Thymus (tissue), 11 donors: ENCODE results near the gene BUD13. TPM values are rescaled to one million over a fixed set of nuclear protein-coding genes. Genes with fewer than 3 reads are reported as not detected.

ENCODE experiments used
- DNase-seq, 9 donors: peaks; one replicate each; pipeline ENCODE4 v3.0.0-alpha.2; 2013; ENCODE audit warnings: low spot score in 9 of 9, low read depth in 6 of 9, missing footprints in 1 of 9
- H3K27ac ChIP-seq, 2 donors: one replicate each; pipeline ENCODE4 v1.5.1; 2013; ENCODE audit warnings: control low read depth in 1 of 2, low read depth in 1 of 2, low read length in 1 of 2, mild to moderate bottlenecking in 1 of 2, moderate library complexity in 1 of 2
- H3K27me3 ChIP-seq, 2 donors: one replicate each; pipeline ENCODE4 v1.5.1; 2013; ENCODE audit warnings: low read length in 1 of 2; ENCODE audit not compliant: control insufficient read depth in 2 of 2, insufficient read depth in 1 of 2
- H3K36me3 ChIP-seq, 2 donors: one replicate each; pipeline ENCODE4 v1.5.1; 2013; ENCODE audit warnings: low read length in 1 of 2, mild to moderate bottlenecking in 1 of 2, moderate library complexity in 1 of 2; ENCODE audit not compliant: control insufficient read depth in 2 of 2, insufficient read depth in 2 of 2
- H3K4me1 ChIP-seq, 2 donors: one replicate each; pipeline ENCODE4 v1.5.1; 2013; ENCODE audit warnings: low read length in 2 of 2; ENCODE audit not compliant: control insufficient read depth in 2 of 2, insufficient read depth in 2 of 2
- H3K4me3 ChIP-seq, 2 donors: one replicate each; pipeline ENCODE4 v1.5.1; 2013; ENCODE audit warnings: low read length in 2 of 2, control low read depth in 1 of 2, mild to moderate bottlenecking in 1 of 2
- H3K9me3 ChIP-seq, 2 donors: one replicate each; pipeline ENCODE4 v1.5.1; 2013; ENCODE audit warnings: low read length in 1 of 2, mild to moderate bottlenecking in 1 of 2; ENCODE audit not compliant: control insufficient read depth in 2 of 2, insufficient read depth in 1 of 2
- WGBS: extraction: QIAGEN DNeasy Blood & Tissue Kit; methylation state at CpG from one replicate; pipeline ENCODE4 v1.1.7; 2013; 5-methylcytosine and 5-hydroxymethylcytosine counted together
- polyA plus RNA-seq: library from polyadenylated mRNA; stranded (reverse); fragments of 200-250 nt; gene quantifications from one replicate; pipeline ENCODE4 v1.2.3, GENCODE V29; 2013
- total RNA-seq: library from RNA; stranded (reverse); fragments of 120-200 nt; gene quantifications from one replicate; pipeline ENCODE4 v1.2.4, GENCODE V29; 2013
- donor health status: healthy.

BUD13 gene
- total and polyA plus RNA-seq, 2 donors, result 18.1 to 36.9 TPM

GRCh38 chr11:116740741-116741140 is 32.0 kb downstream of the BUD13 start:
- WGBS, result 67% methylated on average over 4 of the region's 4 CpGs
- Histone ChIP-seq H3K36me3 (peaks cover 0 to 6% of the 10 kb centered on the region in 2 donors), H3K27me3 (no peaks in the 10 kb centered on the region), H3K27ac (no peak overlapping the region), H3K4me1 (peaks cover 8 to 21% of the 10 kb centered on the region in 2 donors), H3K9me3 (no peaks in the 10 kb centered on the region), H3K4me3 (no peak overlapping the region)
- DNase-seq, result no peak

- peaks cover 0 to 6% of the 10 kb centered on the region in 2 donors for H3K36me3 ChIP-seq
- no peak overlapping the region for H3K27ac ChIP-seq
- H3K9me3 ChIP-seq, result no peaks in the 10 kb centered on the region
- H3K4me3 ChIP-seq, result no peak overlapping the region
- DNase-seq, result peak in 1 of 9 donors; percentile 10
- H3K4me1 ChIP-seq, result peaks cover 8 to 25% of the 10 kb centered on the region in 2 donors
- WGBS, result 96% methylated on average over 2 of the region's 2 CpGs
- H3K27me3 ChIP-seq, result no peaks in the 10 kb centered on the region
Measured at GRCh38 chr11:116738975-116739374, 33.8 kb downstream of the BUD13 start.

- WGBS, result 91% methylated on average over 3 of the region's 3 CpGs
- DNase-seq, result peak in 1 of 9 donors; percentile 26
- Histone ChIP-seq H3K4me3 (no peak overlapping the region), H3K4me1 (peaks cover 8 to 36% of the 10 kb centered on the region in 2 donors), H3K36me3 (peaks cover 0 to 4% of the 10 kb centered on the region in 2 donors), H3K9me3 (no peaks in the 10 kb centered on the region), H3K27ac (no peak overlapping the region), H3K27me3 (peaks cover 0 to 9% of the 10 kb centered on the region in 2 donors)
Measured at GRCh38 chr11:116736763-116737162, 36.0 kb downstream of the BUD13 start.

GRCh38 chr11:116733969-116734508 is 38.7 kb downstream of the BUD13 start:
- Histone ChIP-seq H3K9me3 (no peaks in the 10 kb centered on the region), H3K27ac (no peak overlapping the region), H3K36me3 (no peaks in the 10 kb centered on the region), H3K4me1 (peaks cover 8 to 29% of the 10 kb centered on the region in 2 donors), H3K4me3 (no peak overlapping the region), H3K27me3 (peaks cover 0 to 28% of the 10 kb centered on the region in 2 donors)
- 61% methylated on average over 11 of the region's 11 CpGs for WGBS
- DNase-seq, result peak in 1 of 9 donors; percentile 21

GRCh38 chr11:116733043-116733755 is 39.6 kb downstream of the BUD13 start:
- Histone ChIP-seq H3K4me3 (no peak overlapping the region), H3K4me1 (peaks cover under 1 to 20% of the 10 kb centered on the region in 2 donors), H3K27ac (no peak overlapping the region), H3K27me3 (peaks cover 0 to 28% of the 10 kb centered on the region in 2 donors), H3K36me3 (no peaks in the 10 kb centered on the region), H3K9me3 (peaks cover 0 to 1% of the 10 kb centered on the region in 2 donors)
- no peak for DNase-seq
- WGBS, result 80% methylated on average over 10 of the region's 10 CpGs

- peaks cover 0 to 28% of the 10 kb centered on the region in 2 donors for H3K27me3 ChIP-seq
- H3K9me3 ChIP-seq, result peaks cover 0 to 1% of the 10 kb centered on the region in 2 donors
- DNase-seq, result peak in 7 of 9 donors; percentile 18 to 67 (median 38)
- 45% methylated on average over 25 of the region's 25 CpGs for WGBS
- no peak overlapping the region for H3K4me3 ChIP-seq
- H3K27ac ChIP-seq, result no peak overlapping the region
- no peaks in the 10 kb centered on the region for H3K36me3 ChIP-seq
- H3K4me1 ChIP-seq, result peaks cover 0 to 16% of the 10 kb centered on the region in 2 donors
Measured at GRCh38 chr11:116732271-116733042, 40.3 kb downstream of the BUD13 start.

GRCh38 chr11:116731821-116732220 is 41.0 kb downstream of the BUD13 start:
- 100% methylated on average over 2 of the region's 2 CpGs for WGBS
- H3K9me3 ChIP-seq, result peaks cover 0 to 1% of the 10 kb centered on the region in 2 donors
- H3K36me3 ChIP-seq, result no peaks in the 10 kb centered on the region
- H3K4me1 ChIP-seq, result peaks cover 0 to 16% of the 10 kb centered on the region in 2 donors
- no peak overlapping the region for H3K27ac ChIP-seq
- no peak for DNase-seq
- no peak overlapping the region for H3K4me3 ChIP-seq
- peaks cover 0 to 33% of the 10 kb centered on the region in 2 donors for H3K27me3 ChIP-seq

- DNase-seq, result no peak
- H3K27me3 ChIP-seq, result peaks cover 0 to 33% of the 10 kb centered on the region in 2 donors
- no peak overlapping the region for H3K27ac ChIP-seq
- H3K9me3 ChIP-seq, result peaks cover 0 to 1% of the 10 kb centered on the region in 2 donors
- H3K4me3 ChIP-seq, result no peak overlapping the region
- 89% methylated on average over 11 of the region's 11 CpGs for WGBS
- H3K4me1 ChIP-seq, result peaks cover 0 to 16% of the 10 kb centered on the region in 2 donors
- no peaks in the 10 kb centered on the region for H3K36me3 ChIP-seq
Measured at GRCh38 chr11:116731097-116731761, 41.6 kb downstream of the BUD13 start.
